ENCODE results near the gene PLAGL1. TPM values are rescaled to one million over a fixed set of nuclear protein-coding genes. Genes with fewer than 3 reads are reported as not detected.

Gene PLAGL1
- polyA plus RNA-seq, 3 donors, result 11.6 to 60.7 (median 16.7) TPM

DNA sequence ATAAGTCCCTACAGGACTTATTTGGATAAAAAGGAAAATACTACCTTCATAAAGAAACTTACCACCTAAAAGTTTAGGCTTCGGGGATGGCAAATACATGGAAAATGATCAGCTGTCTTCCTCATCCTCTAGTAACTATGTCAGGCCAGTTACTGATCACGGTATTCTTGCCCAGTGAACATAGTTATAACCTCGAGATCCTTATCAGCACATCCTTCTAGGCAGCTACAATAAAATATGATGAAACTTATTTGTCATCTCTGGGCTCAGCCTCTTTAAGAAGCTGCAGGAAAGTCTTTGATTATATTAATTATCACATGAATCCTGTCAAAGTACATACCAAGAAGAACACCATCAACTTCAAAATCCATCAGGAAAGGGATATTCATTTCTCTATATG is 45.5 kb upstream of the PLAGL1 start:
- Mint-ChIP-seq H3K4me3 (no peak overlapping the region), H3K27me3 (ENCODE audit: low read depth in 3 of 3) (peaks cover 0 to 2% (median 0%) of the 10 kb centered on the region in 3 donors), H3K27ac (no peak overlapping the region), H3K9me3 (peaks cover 4 to 14% (median 12%) of the 10 kb centered on the region in 7 donors), H3K36me3 (peaks cover 2 to 9% of the 10 kb centered on the region in 2 donors), H3K4me1 (peaks cover 34% of the 10 kb centered on the region)
- Histone ChIP-seq H3K4me1 (ENCODE audit: control insufficient read depth in 1 of 2, insufficient read depth in 2 of 2, low read length in 2 of 2) (peaks cover 9 to 19% of the 10 kb centered on the region in 2 donors), H3K4me2 (replicated peaks; ENCODE audit: extremely low read depth, low read length, poor library complexity, severe bottlenecking) (no peak overlapping the region), H2AFZ (ENCODE audit: insufficient read depth, low read depth, low read length, poor library complexity, severe bottlenecking) (no peak overlapping the region), H3K9ac (ENCODE audit: insufficient read depth, low read length, poor library complexity, severe bottlenecking) (no peak overlapping the region), H3K9me3 (replicated peaks in 1 of 2; ENCODE audit: control insufficient read depth in 1 of 2, insufficient read depth in 1 of 2, low read length in 2 of 2) (peaks cover 0 to under 1% of the 10 kb centered on the region in 2 donors), H3K27ac (ENCODE audit: low read depth in 1 of 2, low read length in 2 of 2) (no peak overlapping the region), H3K27me3 (ENCODE audit: control insufficient read depth in 2 of 2, insufficient read depth in 2 of 2, low read length in 2 of 2) (no peaks in the 10 kb centered on the region), H4K20me1 (ENCODE audit: insufficient read depth, low read length) (no peaks in the 10 kb centered on the region), H3K36me3 (replicated peaks in 1 of 2; ENCODE audit: control insufficient read depth in 1 of 2, insufficient read depth in 2 of 2, low read length in 2 of 2) (no peaks in the 10 kb centered on the region), H3K79me2 (ENCODE audit: insufficient read depth, low read length) (peaks cover 33% of the 10 kb centered on the region), H3K4me3 (replicated peaks in 1 of 3; ENCODE audit: low read depth in 2 of 3, low read length in 3 of 3) (no peak overlapping the region)
- no peak for TF ChIP-seq CTCF (IDR thresholded peaks at IDR 0.05)
- DNase-seq, result no peak
- intact Hi-C loops (cut with micrococcal nuclease), result no loop called here
- 40% methylated on average over 2 of the region's 3 CpGs for WGBS (ENCODE audit: insufficient coverage)

GRCh38 chr6:144052488-144052887 is 44.4 kb upstream of the PLAGL1 start:
- peaks cover 2 to 9% of the 10 kb centered on the region in 2 donors for H3K36me3 Mint-ChIP-seq
- Histone ChIP-seq H3K9me3 (replicated peaks in 1 of 2; ENCODE audit: control insufficient read depth in 1 of 2, insufficient read depth in 1 of 2, low read length in 2 of 2) (peaks cover 8 to 10% of the 10 kb centered on the region in 2 donors), H2AFZ (ENCODE audit: insufficient read depth, low read depth, low read length, poor library complexity, severe bottlenecking) (no peak overlapping the region), H3K27ac (ENCODE audit: low read depth in 1 of 2, low read length in 2 of 2) (no peak overlapping the region), H3K4me1 (ENCODE audit: control insufficient read depth in 1 of 2, insufficient read depth in 2 of 2, low read length in 2 of 2) (peaks cover 9 to 19% of the 10 kb centered on the region in 2 donors), H3K27me3 (ENCODE audit: control insufficient read depth in 2 of 2, insufficient read depth in 2 of 2, low read length in 2 of 2) (no peaks in the 10 kb centered on the region), H3K36me3 (replicated peaks in 1 of 2; ENCODE audit: control insufficient read depth in 1 of 2, insufficient read depth in 2 of 2, low read length in 2 of 2) (no peaks in the 10 kb centered on the region), H3K9ac (ENCODE audit: insufficient read depth, low read length, poor library complexity, severe bottlenecking) (no peak overlapping the region), H3K4me3 (replicated peaks in 1 of 3; ENCODE audit: low read depth in 2 of 3, low read length in 3 of 3) (no peak overlapping the region), H3K79me2 (ENCODE audit: insufficient read depth, low read length) (peaks cover 32% of the 10 kb centered on the region), H4K20me1 (ENCODE audit: insufficient read depth, low read length) (no peaks in the 10 kb centered on the region), H3K4me2 (replicated peaks; ENCODE audit: extremely low read depth, low read length, poor library complexity, severe bottlenecking) (no peak overlapping the region)
- TF ChIP-seq CTCF (IDR thresholded peaks at IDR 0.05), result no peak
- peaks cover 34% of the 10 kb centered on the region for H3K4me1 Mint-ChIP-seq
- no peak overlapping the region for H3K27ac Mint-ChIP-seq
- peaks cover 5 to 22% (median 18%) of the 10 kb centered on the region in 7 donors for H3K9me3 Mint-ChIP-seq
- no peak overlapping the region for H3K4me3 Mint-ChIP-seq
- intact Hi-C loops (cut with micrococcal nuclease), result no loop called here
- DNase-seq, result no peak
- H3K27me3 Mint-ChIP-seq (ENCODE audit: low read depth in 3 of 3), result peaks cover 0 to 2% (median 0%) of the 10 kb centered on the region in 3 donors

All from CD14-positive monocyte (primary cell).